Fibroblast of lung (primary cell): ENCODE measurements around the gene MYORG.

Source experiments
- EZH2 ChIP-seq: IDR thresholded peaks from 2 replicates; pipeline ENCODE4 v1.5.1; 2012; ENCODE audit warnings: low read length, control low read depth, mild to moderate bottlenecking; ENCODE audit errors: missing control alignments
- TF ChIP-seq, protein P1 (sequence below), 2 donors: IDR thresholded peaks in 1 of 2; conservative IDR thresholded peaks in 1 of 2; 1 replicate in 1 of 2; 2 replicates in 1 of 2; pipeline ENCODE4 v1.5.1; 2011 to 2012; ENCODE audit warnings: low read length in 2 of 2, control low read depth in 1 of 2, inconsistent platforms in 1 of 2, low read depth in 1 of 2, mild to moderate bottlenecking in 1 of 2

DNA sequence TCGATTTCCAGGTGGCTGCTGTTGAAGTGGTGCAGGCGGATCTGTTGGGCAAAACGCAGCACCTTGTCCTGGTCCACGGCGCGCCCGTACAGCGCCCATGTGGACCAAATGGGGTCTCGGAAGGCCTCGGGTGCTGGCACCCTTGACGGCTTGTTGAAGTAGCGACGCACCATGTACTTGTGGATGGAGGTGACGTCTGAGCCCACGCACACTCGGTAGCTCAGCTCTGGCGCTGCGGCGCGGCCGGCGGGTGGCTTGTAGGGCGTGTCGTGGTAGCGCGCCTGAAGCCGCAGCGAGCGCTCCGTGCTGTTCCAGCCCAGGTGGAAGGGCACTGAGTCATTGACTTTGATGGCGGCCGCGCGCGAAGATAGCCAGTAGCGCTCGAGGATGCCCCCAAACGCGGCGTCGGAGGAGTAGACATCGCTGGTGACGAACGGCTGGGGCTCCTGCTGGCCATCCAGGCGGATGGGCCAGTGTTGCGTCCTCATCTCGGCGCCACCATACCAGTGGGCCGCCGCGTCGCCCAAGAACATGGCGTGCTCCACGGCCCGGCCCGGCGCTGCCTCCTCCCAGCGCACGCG lies 4.7 kb downstream of the MYORG start:
- TF ChIP-seq, protein P1, sequence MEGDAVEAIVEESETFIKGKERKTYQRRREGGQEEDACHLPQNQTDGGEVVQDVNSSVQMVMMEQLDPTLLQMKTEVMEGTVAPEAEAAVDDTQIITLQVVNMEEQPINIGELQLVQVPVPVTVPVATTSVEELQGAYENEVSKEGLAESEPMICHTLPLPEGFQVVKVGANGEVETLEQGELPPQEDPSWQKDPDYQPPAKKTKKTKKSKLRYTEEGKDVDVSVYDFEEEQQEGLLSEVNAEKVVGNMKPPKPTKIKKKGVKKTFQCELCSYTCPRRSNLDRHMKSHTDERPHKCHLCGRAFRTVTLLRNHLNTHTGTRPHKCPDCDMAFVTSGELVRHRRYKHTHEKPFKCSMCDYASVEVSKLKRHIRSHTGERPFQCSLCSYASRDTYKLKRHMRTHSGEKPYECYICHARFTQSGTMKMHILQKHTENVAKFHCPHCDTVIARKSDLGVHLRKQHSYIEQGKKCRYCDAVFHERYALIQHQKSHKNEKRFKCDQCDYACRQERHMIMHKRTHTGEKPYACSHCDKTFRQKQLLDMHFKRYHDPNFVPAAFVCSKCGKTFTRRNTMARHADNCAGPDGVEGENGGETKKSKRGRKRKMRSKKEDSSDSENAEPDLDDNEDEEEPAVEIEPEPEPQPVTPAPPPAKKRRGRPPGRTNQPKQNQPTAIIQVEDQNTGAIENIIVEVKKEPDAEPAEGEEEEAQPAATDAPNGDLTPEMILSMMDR (conservative IDR thresholded peaks at IDR 0.05 in 1 of 2, IDR thresholded peaks at IDR 0.05 in 1 of 2; ENCODE audit: low read depth in 1 of 2, low read length in 2 of 2): no peak
- no peak for TF ChIP-seq EZH2
